Gastrocnemius medialis (tissue), 4 donors: ENCODE measurements around the gene PLA2G2A. TPM values are rescaled to one million over a fixed set of nuclear protein-coding genes. Genes with fewer than 3 reads are reported as not detected.

ENCODE experiments used
- ATAC-seq, 2 donors: fragments of 150-250 bp; one replicate each; pipeline ENCODE4 v1.9.1; 2016
- DNase-seq, 2 donors: peaks; one replicate each; pipeline ENCODE4 v3.0.0-alpha.2; 2019
- H3K27ac ChIP-seq, 4 donors: fragments of 200-600 bp; sonication (generic); 1 replicate in 1 of 4; 2 replicates in 3 of 4; pipeline ENCODE4 v1.5.1; 2016 to 2018; ENCODE audit warnings: mild to moderate bottlenecking in 2 of 4, moderate library complexity in 1 of 4
- H3K27me3 ChIP-seq, 3 donors: fragments of 200-600 bp; sonication (generic) in 2 of 3; 1 replicate in 1 of 3; 2 replicates in 2 of 3; pipeline versions ENCODE4 v1.5.1 to v1.6.0; 2016 to 2019; ENCODE audit warnings: mild to moderate bottlenecking in 1 of 3, moderate library complexity in 1 of 3
- H3K36me3 ChIP-seq, 2 donors: fragments of 200-600 bp; sonication (generic) in 1 of 2; one replicate each; pipeline ENCODE4 v1.5.1; 2017 to 2018
- H3K4me1 ChIP-seq, 2 donors: fragments of 200-600 bp; sonication (generic) in 1 of 2; one replicate each; pipeline ENCODE4 v1.5.1; 2016 to 2017; ENCODE audit warnings: mild to moderate bottlenecking in 2 of 2
- H3K4me3 ChIP-seq, 4 donors: fragments of 200-600 bp; sonication (generic) in 3 of 4; 1 replicate in 1 of 4; 2 replicates in 3 of 4; pipeline ENCODE4 v1.5.1; 2016 to 2019; ENCODE audit warnings: mild to moderate bottlenecking in 2 of 4
- H3K9me3 ChIP-seq, 3 donors: fragments of 200-600 bp; sonication (generic) in 2 of 3; 1 replicate in 1 of 3; 2 replicates in 2 of 3; pipeline ENCODE4 v1.5.1; 2016 to 2019
- CTCF ChIP-seq, 5 experiments: fragments of 450-650 bp in 3 of 5; fragments of 200-600 bp in 2 of 5; sonication (generic) in 2 of 5; IDR thresholded peaks in 4 of 5; conservative IDR thresholded peaks in 1 of 5; 1 replicate in 4 of 5; 2 replicates in 1 of 5; pipeline ENCODE4 v1.5.1; 2016 to 2019; ENCODE audit warnings: antibody characterized with exemption in 5 of 5, mild to moderate bottlenecking in 3 of 5, moderate library complexity in 3 of 5
- POLR2A ChIP-seq, 2 donors: fragments of 450-650 bp; IDR thresholded peaks; one replicate each; pipeline ENCODE4 v1.6.1; 2017; ENCODE audit warnings: antibody characterized with exemption in 2 of 2, mild to moderate bottlenecking in 2 of 2, moderate library complexity in 2 of 2
- in situ Hi-C, 4 donors: fragments of 200-750 bp; cut with MboI; loops; one replicate each; pipeline versions ENCODE4 v1.15.0 to v1.8.0; 2017; ENCODE audit warnings: low sequenced_read_pairs in 4 of 4
- intact Hi-C: fragments of 100-400 bp; cut with DNase I; formaldehyde crosslinking; loops from one replicate; pipeline ENCODE4 v1.15.1; 2023; ENCODE audit warnings: low total_unique reads
- total RNA-seq, 4 donors: library from RNA; depleted of rRNA; stranded (reverse); fragments of >200 nt; gene quantifications; one replicate each; pipeline versions ENCODE4 v1.1.0 to v1.2.3, GENCODE V29; 2016

Gene PLA2G2A
- total RNA-seq, 4 donors from 2014 or later = 6.2 to 19.3 (median 13.6) TPM

DNA sequence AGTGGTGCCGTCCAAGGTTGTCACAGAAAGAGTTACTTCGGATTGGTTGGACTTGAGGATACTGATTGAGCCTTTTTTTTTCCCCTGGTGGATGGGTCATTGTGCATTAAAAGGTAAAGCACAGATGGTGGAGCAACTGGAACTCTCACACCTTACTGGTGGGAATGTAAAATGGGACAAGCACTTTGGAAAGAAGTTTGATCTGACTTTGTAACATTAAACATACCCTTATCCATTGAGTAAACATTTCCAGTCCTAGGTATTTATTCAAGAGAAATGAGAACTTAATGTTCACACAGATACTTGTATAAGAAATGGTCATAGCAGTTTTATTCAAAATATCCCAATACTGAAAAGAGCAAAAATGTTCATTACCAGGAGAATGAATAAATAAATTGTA is 14.9 kb downstream of the PLA2G2A start:
- no peaks in the 10 kb centered on the region for H3K9me3 ChIP-seq
- TF ChIP-seq CTCF (IDR thresholded peaks at IDR 0.05 in 4 of 5, conservative IDR thresholded peaks at IDR 0.05 in 1 of 5) (no peak), POLR2A (IDR thresholded peaks at IDR 0.05) (no peak)
- H3K27ac ChIP-seq = no peak overlapping the region
- H3K36me3 ChIP-seq = no peaks in the 10 kb centered on the region
- H3K27me3 ChIP-seq = peaks cover 2 to 8% (median 5%) of the 10 kb centered on the region in 3 donors
- H3K4me1 ChIP-seq = no peaks in the 10 kb centered on the region
- DNase-seq = no peak
- intact Hi-C loops (no loop called here), in situ Hi-C loops (no loop called here)
- ATAC-seq = no peak
- no peak overlapping the region for H3K4me3 ChIP-seq

GRCh38 chr1:19963636-19964035 is 15.8 kb downstream of the PLA2G2A start:
- peaks cover 2 to 8% (median 5%) of the 10 kb centered on the region in 3 donors for H3K27me3 ChIP-seq

DNA sequence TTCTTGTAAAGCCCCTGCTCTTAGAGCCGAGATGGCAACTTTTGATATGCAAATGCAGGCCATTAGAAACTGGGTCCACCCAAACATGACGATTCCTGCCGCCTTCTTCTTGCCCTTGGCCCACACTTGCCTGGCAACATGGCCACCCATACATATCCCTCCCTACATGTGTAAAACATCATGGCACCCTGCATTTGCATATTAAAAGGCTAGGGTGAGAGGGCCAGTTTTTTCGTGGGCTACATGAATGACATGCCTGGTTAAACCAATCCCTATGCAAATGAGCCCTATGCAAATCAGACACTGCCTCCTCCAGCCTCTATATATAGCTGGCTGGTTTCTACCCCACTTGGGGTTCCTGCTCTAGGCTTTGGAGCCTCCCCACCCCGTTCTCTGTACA is 18.8 kb downstream of the PLA2G2A start:
- ATAC-seq (no peak), DNase-seq (no peak)
- intact Hi-C loops = no loop called here
- Histone ChIP-seq H3K4me3 (no peak overlapping the region), H3K36me3 (no peaks in the 10 kb centered on the region), H3K9me3 (no peaks in the 10 kb centered on the region), H3K4me1 (no peaks in the 10 kb centered on the region), H3K27me3 (peaks cover 2 to 14% (median 5%) of the 10 kb centered on the region in 3 donors), H3K27ac (no peak overlapping the region)
- in situ Hi-C loops = no loop called here
- TF ChIP-seq POLR2A (IDR thresholded peaks at IDR 0.05) = no peak

More at GRCh38 chr1:19963636-19964035, 15.8 kb downstream of the PLA2G2A start:
- H3K27ac ChIP-seq = no peak overlapping the region
- H3K4me1 ChIP-seq = no peaks in the 10 kb centered on the region
- no peaks in the 10 kb centered on the region for H3K9me3 ChIP-seq
- no peak for ATAC-seq
- in situ Hi-C loops (no loop called here), intact Hi-C loops (no loop called here)
- TF ChIP-seq POLR2A (IDR thresholded peaks at IDR 0.05) (no peak), CTCF (IDR thresholded peaks at IDR 0.05 in 4 of 5, conservative IDR thresholded peaks at IDR 0.05 in 1 of 5) (no peak)
- no peak overlapping the region for H3K4me3 ChIP-seq
- DNase-seq = no peak
- H3K36me3 ChIP-seq = no peaks in the 10 kb centered on the region

- Histone ChIP-seq H3K4me1 (no peaks in the 10 kb centered on the region), H3K27me3 (peaks cover 5 to 22% (median 8%) of the 10 kb centered on the region in 3 donors), H3K4me3 (no peak overlapping the region), H3K36me3 (no peaks in the 10 kb centered on the region), H3K9me3 (no peaks in the 10 kb centered on the region), H3K27ac (no peak overlapping the region)
- intact Hi-C loops = no loop called here
- DNase-seq = no peak
- TF ChIP-seq CTCF (IDR thresholded peaks at IDR 0.05 in 4 of 5, conservative IDR thresholded peaks at IDR 0.05 in 1 of 5) (no peak), POLR2A (IDR thresholded peaks at IDR 0.05) (no peak)
- no peak for ATAC-seq
- in situ Hi-C loops = no loop called here
Observed at GRCh38 chr1:19957779-19958178, 21.6 kb downstream of the PLA2G2A start.

- peaks cover 0 to 22% (median 6%) of the 10 kb centered on the region in 3 donors for H3K27me3 ChIP-seq
- no peaks in the 10 kb centered on the region for H3K4me1 ChIP-seq
- H3K9me3 ChIP-seq = no peaks in the 10 kb centered on the region
- no peak overlapping the region for H3K27ac ChIP-seq
- intact Hi-C loops (no loop called here), in situ Hi-C loops (no loop called here)
- no peak for ATAC-seq
- no peak for DNase-seq
- TF ChIP-seq POLR2A (IDR thresholded peaks at IDR 0.05) = no peak
- TF ChIP-seq CTCF (IDR thresholded peaks at IDR 0.05 in 4 of 5, conservative IDR thresholded peaks at IDR 0.05 in 1 of 5) = no peak
- H3K36me3 ChIP-seq = no peaks in the 10 kb centered on the region
- H3K4me3 ChIP-seq = no peak overlapping the region
Observed at GRCh38 chr1:19955534-19956170, 23.8 kb downstream of the PLA2G2A start.
